K562 (cell line): ENCODE data around the gene SPIB. TPM values are rescaled to one million over a fixed set of nuclear protein-coding genes. Genes with fewer than 3 reads are reported as not detected.
A peak's percentile ranks its signal among the peaks of the same experiment; 100 is the strongest.

Experiments used
- ATAC-seq: fragments of 200-7000 bp; cut with Tn5 transposase; 3 replicates; pipeline ENCODE4 v1.9.1; 2020; ENCODE audit warnings: moderate library complexity
- BruUV-seq: library from RNA; stranded (reverse); fragments of 400-500 nt; replicated peaks from 2 replicates; lab custom pipeline; 2021; lab: Mats Ljungman, UMichigan
- CTCF ChIA-PET: fragments of 300-600 bp; formaldehyde crosslinking; extraction: SDS; loops from one replicate; lab custom pipeline; 2021; ENCODE audit warnings: low intra/inter-chr PET ratio; lab: Yijun Ruan, JAX
- POLR2A ChIA-PET: fragments of 300-600, 350-650 bp; sonication (Branson Sonifier 250); formaldehyde crosslinking; extraction: SDS; loops from one replicate; lab custom pipeline; 2021; ENCODE audit warnings: antibody characterized with exemption, inconsistent platforms; lab: Yijun Ruan, JAX
- DNase-seq, 4 experiments: peaks; one replicate each; pipeline versions ENCODE4 v3.0.0 to v3.0.0-alpha.2; 2011 to 2018; ENCODE audit warnings: low spot score in 3 of 4, mixed read lengths in 3 of 4; ENCODE audit errors: extremely low read depth in 1 of 4
- FAIRE-seq: peaks from 2 replicates; lab custom pipeline; 2011; peaks lifted over from hg19 to GRCh38; lab: Jason Lieb, UNC
- H2AFZ ChIP-seq: 2 replicates; pipeline ENCODE4 v1.6.0; 2011; ENCODE audit warnings: low read depth, low read length, control low read depth, inconsistent platforms
- H3K27ac ChIP-seq: fragments of 200-600 bp; 3 replicates; pipeline ENCODE4 v1.8.0; 2011; ENCODE audit warnings: low read depth, mild to moderate bottlenecking, control low read depth, inconsistent platforms, low read length, moderate library complexity, mixed read lengths; ENCODE audit errors: extremely low read depth
- H3K27me3 ChIP-seq, 2 experiments: fragments of 300-600 bp in 1 of 2; 2 replicates in 1 of 2; 3 replicates in 1 of 2; pipeline versions ENCODE4 v1.6.0 to v1.8.0; 2011; ENCODE audit warnings: inconsistent platforms in 2 of 2, low read length in 2 of 2, mild to moderate bottlenecking in 1 of 2, mixed read lengths in 1 of 2, moderate library complexity in 1 of 2; ENCODE audit not compliant: control insufficient read depth in 2 of 2, insufficient read depth in 2 of 2
- H3K36me3 ChIP-seq: fragments of 300-600 bp; 3 replicates; pipeline ENCODE4 v1.8.0; 2011; ENCODE audit warnings: mild to moderate bottlenecking, low read length, inconsistent platforms; ENCODE audit not compliant: control insufficient read depth, insufficient read depth
- H3K4me1 ChIP-seq, 2 experiments: fragments of 200-600 bp in 1 of 2; replicated peaks in 1 of 2; 2 replicates in 1 of 2; 3 replicates in 1 of 2; pipeline versions ENCODE4 v1.5.1 to v1.8.0; 2011; ENCODE audit warnings: inconsistent platforms in 2 of 2, low read length in 2 of 2, mild to moderate bottlenecking in 1 of 2, mixed read lengths in 1 of 2, moderate library complexity in 1 of 2; ENCODE audit not compliant: control insufficient read depth in 2 of 2, insufficient read depth in 2 of 2
- H3K4me2 ChIP-seq: 2 replicates; pipeline ENCODE4 v1.6.1; 2011; ENCODE audit warnings: low read length, control low read depth, inconsistent platforms, mixed read lengths; ENCODE audit not compliant: insufficient read depth
- H3K4me3 ChIP-seq: fragments of 200-600 bp; sonication (generic), shearing (Covaris generic); 2 replicates; pipeline ENCODE4 v1.5.1; 2016; ENCODE audit warnings: control low read depth, inconsistent platforms
- H3K79me2 ChIP-seq: fragments of 200-600 bp; 3 replicates; pipeline ENCODE4 v1.8.0; 2011; ENCODE audit warnings: low read length, inconsistent platforms; ENCODE audit not compliant: control insufficient read depth, insufficient read depth
- H3K9ac ChIP-seq, 2 experiments: 2 replicates each; pipeline versions ENCODE4 v1.6.0 to v1.6.1; 2011; ENCODE audit warnings: low read depth in 2 of 2, low read length in 2 of 2, control low read depth in 1 of 2, inconsistent platforms in 1 of 2, mild to moderate bottlenecking in 1 of 2, mixed read lengths in 1 of 2; ENCODE audit not compliant: insufficient read depth in 1 of 2
- H3K9me1 ChIP-seq: one replicate; pipeline ENCODE4 v1.6.0; 2011; ENCODE audit warnings: inconsistent platforms, mild to moderate bottlenecking, low read length, moderate library complexity; ENCODE audit not compliant: control insufficient read depth, insufficient read depth
- H3K9me3 ChIP-seq: replicated peaks from 2 replicates; pipeline ENCODE4 v1.5.1; 2011; ENCODE audit warnings: low read depth, low read length, inconsistent platforms; ENCODE audit not compliant: control insufficient read depth, insufficient read depth
- H4K20me1 ChIP-seq: replicated peaks from 2 replicates; pipeline ENCODE4 v1.6.1; 2011; ENCODE audit warnings: low read length, inconsistent platforms, mixed read lengths; ENCODE audit not compliant: control insufficient read depth, insufficient read depth
- ATF7 ChIP-seq: fragments of 450-650 bp; IDR thresholded peaks from 2 replicates; pipeline ENCODE4 v1.7.1; 2014; ENCODE audit warnings: mild to moderate bottlenecking, moderate library complexity
- CBFA2T2 ChIP-seq: fragments of 450-650 bp; conservative IDR thresholded peaks from 2 replicates; pipeline ENCODE4 v1.6.1; 2017; ENCODE audit warnings: mild to moderate bottlenecking
- CBX5 ChIP-seq: IDR thresholded peaks from 2 replicates; pipeline ENCODE4 v1.6.1; 2014; ENCODE audit warnings: low read depth, borderline replicate concordance
- CREB3 ChIP-seq: fragments of 450-650 bp; conservative IDR thresholded peaks from 2 replicates; pipeline ENCODE4 v1.6.1; 2016; ENCODE audit warnings: missing genetic modification characterization, low read depth, mild to moderate bottlenecking, missing compliant biosample characterization, moderate library complexity
- CREM ChIP-seq: IDR thresholded peaks from 2 replicates; pipeline ENCODE4 v1.6.1; 2014; ENCODE audit warnings: antibody characterized with exemption, low read depth
- EP300 ChIP-seq: IDR thresholded peaks from 2 replicates; pipeline ENCODE4 v1.6.1; 2012; ENCODE audit warnings: low read length, improper control_type of control experiment
- FOXJ2 ChIP-seq: fragments of 200-800 bp; sonication (Bioruptor generic); IDR thresholded peaks from 2 replicates; pipeline ENCODE4 v1.6.1; 2016; ENCODE audit warnings: missing genetic modification characterization, missing compliant biosample characterization
- GABPB1 ChIP-seq: sonication (generic); formaldehyde crosslinking; IDR thresholded peaks from 2 replicates; pipeline ENCODE4 v1.8.0; 2022; ENCODE audit warnings: mild to moderate bottlenecking, missing genetic modification reagents
- KLF16 ChIP-seq: IDR thresholded peaks from 2 replicates; pipeline ENCODE4 v1.6.1; 2016; ENCODE audit warnings: antibody characterized with exemption
- MAZ ChIP-seq, 2 experiments: fragments of 450-650 bp in 1 of 2; sonication (generic) in 1 of 2; formaldehyde crosslinking; IDR thresholded peaks in 1 of 2; conservative IDR thresholded peaks in 1 of 2; 2 replicates each; pipeline versions ENCODE4 v1.4.0 to v1.5.0; 2020; ENCODE audit warnings: mild to moderate bottlenecking in 1 of 2, missing genetic modification reagents in 1 of 2
- MLLT1 ChIP-seq, 2 experiments: fragments of 450-650 bp; IDR thresholded peaks; 2 replicates each; pipeline ENCODE4 v1.6.1; 2016
- SIX5 ChIP-seq, 2 experiments: IDR thresholded peaks; 2 replicates each; pipeline ENCODE4 v1.6.1; 2011; ENCODE audit warnings: low read length in 2 of 2, borderline replicate concordance in 1 of 2, low read depth in 1 of 2, mild to moderate bottlenecking in 1 of 2, moderate library complexity in 1 of 2; ENCODE audit not compliant: insufficient read depth in 1 of 2
- TAF7 ChIP-seq: fragments of 450-650 bp; IDR thresholded peaks from 2 replicates; pipeline ENCODE4 v1.6.1; 2016; ENCODE audit warnings: missing genetic modification characterization, missing compliant biosample characterization
- YY1 ChIP-seq, 3 experiments: IDR thresholded peaks; 2 replicates each; pipeline ENCODE4 v1.6.1; 2011; ENCODE audit warnings: low read length in 2 of 3, mild to moderate bottlenecking in 2 of 3, moderate library complexity in 2 of 3, borderline replicate concordance in 1 of 3, control low read depth in 1 of 3, low read depth in 1 of 3; ENCODE audit not compliant: insufficient read depth in 3 of 3, insufficient replicate concordance in 2 of 3, control insufficient read depth in 1 of 3, insufficient read length in 1 of 3; ENCODE audit errors: extremely low read depth in 1 of 3
- ZKSCAN8 ChIP-seq: fragments of 200-800 bp; sonication (Bioruptor generic); IDR thresholded peaks from 2 replicates; pipeline ENCODE4 v1.6.1; 2016; ENCODE audit warnings: missing genetic modification characterization, missing compliant biosample characterization
- WGBS: fragments of 100-300 bp; shearing (Covaris generic); methylation state at CpG from one replicate; pipeline ENCODE4 v1.1.6; 2016; ENCODE audit warnings: low coverage, mixed read lengths; ENCODE audit not compliant: insufficient coverage; ENCODE audit errors: missing lambda C conversion rate; 5-methylcytosine and 5-hydroxymethylcytosine counted together
- in situ Hi-C: fragments of 300-500 bp; cut with MboI; formaldehyde crosslinking; loops from 4 replicates; pipeline ENCODE4 v1.15.0; 2018; ENCODE audit warnings: inconsistent platforms, mixed read lengths
- intact Hi-C: fragments of 100-400 bp; cut with micrococcal nuclease; formaldehyde crosslinking; loops from 2 replicates; pipeline ENCODE4 v1.14.2; 2022
- polyA plus RNA-seq, 8 experiments: library from polyadenylated mRNA; depleted of rRNA in 4 of 8; stranded (reverse) in 5 of 8; unstranded in 3 of 8; fragments of >200 nt; fragmentation: Nextera tagmentation in 2 of 8; fragmentation: Illumina TruSeq in 1 of 8; extraction: Ambion mirVana in 2 of 8; extraction: Trizol in 1 of 8; gene quantifications; 2 replicates each; pipeline versions ENCODE4 v1.2.1 to v1.2.3, GENCODE V29; 2011 to 2014; ENCODE audit warnings: inconsistent platforms in 1 of 8, missing spikeins in 1 of 8
- total RNA-seq, 7 experiments: library from RNA; depleted of rRNA in 6 of 7; stranded (reverse); fragments of >200 nt in 6 of 7; fragmentation: Illumina TruSeq in 2 of 7; extraction: Trizol in 2 of 7; gene quantifications; 2 replicates each; pipeline versions ENCODE4 v1.2.1 to v1.2.3, GENCODE V29; 2011 to 2021; ENCODE audit warnings: low replicate concordance in 1 of 7
- TF ChIP-seq, protein P1 (sequence below): fragments of 450-650 bp; IDR thresholded peaks from 2 replicates; pipeline ENCODE4 v1.6.1; 2017; ENCODE audit warnings: antibody characterized with exemption

The SPIB gene
- total and polyA plus RNA-seq, 9 of the 15 experiments (the other 6 are each of a cell fraction or from before 2014, with no cell fraction given) = 0.06 to 1.0 (median 0.43) TPM; not detected in 1

DNA sequence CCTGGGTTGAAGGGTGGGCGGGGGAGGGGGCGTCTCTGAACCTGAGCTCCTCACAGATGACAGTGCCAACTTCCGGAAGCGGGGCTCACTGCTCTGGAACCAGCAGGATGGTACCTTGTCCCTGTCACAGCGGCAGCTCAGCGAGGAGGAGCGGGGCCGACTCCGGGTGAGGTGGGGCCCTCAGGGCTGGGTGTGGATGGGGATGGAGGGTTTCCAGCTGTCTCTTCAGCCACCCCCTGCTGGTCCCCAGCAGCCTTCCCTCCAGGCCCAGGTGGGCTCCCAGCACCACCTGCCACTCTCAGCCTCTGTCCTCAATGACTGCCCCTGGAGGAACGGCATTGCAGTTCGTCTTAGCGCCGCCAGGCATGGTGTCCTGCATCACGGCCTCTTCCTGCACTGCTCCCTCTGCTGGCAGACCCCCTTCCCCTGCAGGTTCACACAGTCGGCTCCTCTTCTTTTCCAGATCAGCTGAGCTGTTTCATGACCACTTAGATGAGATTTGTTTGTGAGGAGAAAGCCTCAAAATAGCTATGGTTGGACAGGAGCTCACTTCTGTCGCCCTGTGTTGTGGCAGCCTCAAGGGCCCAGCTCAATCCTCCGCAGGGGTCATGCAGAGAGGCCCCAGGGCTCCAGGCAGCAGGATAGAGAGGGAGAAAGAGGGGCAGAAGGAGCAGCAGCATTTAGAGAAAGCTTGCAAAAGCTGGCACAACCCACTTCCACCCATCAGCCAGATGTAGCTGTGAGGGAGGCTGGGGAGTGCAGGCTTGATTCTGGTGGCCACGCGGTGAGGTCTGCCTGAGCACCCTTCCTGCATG lies 60.4 kb downstream of the SPIB start:
- Histone ChIP-seq H3K27me3 (no peaks in the 10 kb centered on the region; a peak in 1 of 5 replicates), H3K9me1 (no peaks in the 10 kb centered on the region), H3K4me3 (no peak overlapping the region), H3K27ac (no peak overlapping the region), H4K20me1 (peaks cover 7% of the 10 kb centered on the region; the same call in 1 of the 2 replicates), H3K9me3 (no peaks in the 10 kb centered on the region), H3K4me1 (peaks cover 5 to 56% of the 10 kb centered on the region in 2 experiments; a peak in 4 of 5 replicates), H3K9ac (peak overlapping the region in 1 of 2 experiments; percentile 43; a peak in 1 of 4 replicates), H2AFZ (no peak overlapping the region), H3K4me2 (no peak overlapping the region), H3K79me2 (peaks cover 25% of the 10 kb centered on the region), H3K36me3 (peaks cover 53% of the 10 kb centered on the region; the same call in 2 of the 3 replicates)
- FAIRE-seq (peak; percentile 96), DNase-seq (peak; percentile 73 to 86 (median 80)), ATAC-seq (peak; percentile 84)
- WGBS = 46% methylated on average over 10 of the region's 19 CpGs
- POLR2A ChIA-PET = interaction anchor here (0.6 to 0.9 kb wide), 5 partner anchors 10 to 103 kb away, joined by 3 to 5 read pairs (median 4); partner anchors contain the start of gene NR1H2
- in situ Hi-C loops = no loop called here
- CTCF ChIA-PET = interaction anchor here (0.6 to 1.5 kb wide), 6 partner anchors 15 to 314 kb away, joined by 3 to 9 read pairs (median 4); no protein-coding TSS in a partner anchor
- intact Hi-C loops = no loop called here
- no TSS peak for BruUV-seq
- no peak for TF ChIP-seq TAF7
- no peak for TF ChIP-seq ZKSCAN8 (CRISPR knock-in tag)
- 0 out of 4 replicates have a peak, but pooled peaks of 1 of the 2 experiments have one; percentile 22 for TF ChIP-seq MAZ (CRISPR knock-in tag; conservative IDR thresholded peaks at IDR 0.05 in 1 of 2, IDR thresholded peaks at IDR 0.05 in 1 of 2)
- no peak for TF ChIP-seq ATF7
- TF ChIP-seq, protein P1, sequence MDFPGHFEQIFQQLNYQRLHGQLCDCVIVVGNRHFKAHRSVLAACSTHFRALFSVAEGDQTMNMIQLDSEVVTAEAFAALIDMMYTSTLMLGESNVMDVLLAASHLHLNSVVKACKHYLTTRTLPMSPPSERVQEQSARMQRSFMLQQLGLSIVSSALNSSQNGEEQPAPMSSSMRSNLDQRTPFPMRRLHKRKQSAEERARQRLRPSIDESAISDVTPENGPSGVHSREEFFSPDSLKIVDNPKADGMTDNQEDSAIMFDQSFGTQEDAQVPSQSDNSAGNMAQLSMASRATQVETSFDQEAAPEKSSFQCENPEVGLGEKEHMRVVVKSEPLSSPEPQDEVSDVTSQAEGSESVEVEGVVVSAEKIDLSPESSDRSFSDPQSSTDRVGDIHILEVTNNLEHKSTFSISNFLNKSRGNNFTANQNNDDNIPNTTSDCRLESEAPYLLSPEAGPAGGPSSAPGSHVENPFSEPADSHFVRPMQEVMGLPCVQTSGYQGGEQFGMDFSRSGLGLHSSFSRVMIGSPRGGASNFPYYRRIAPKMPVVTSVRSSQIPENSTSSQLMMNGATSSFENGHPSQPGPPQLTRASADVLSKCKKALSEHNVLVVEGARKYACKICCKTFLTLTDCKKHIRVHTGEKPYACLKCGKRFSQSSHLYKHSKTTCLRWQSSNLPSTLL = no peak
- TF ChIP-seq CBFA2T2 = no peak
- TF ChIP-seq GABPB1 (CRISPR knock-in tag) = peak; percentile 57; the same call in 1 of the 2 replicates
- no peak for TF ChIP-seq EP300
- TF ChIP-seq CREB3 (tag) = no peak
- peak in 1 of 3 experiments; percentile 70 for TF ChIP-seq YY1 (IDR thresholded peaks at IDR 0.05; ENCODE audit: borderline replicate concordance in 1 of 3, control insufficient read depth in 1 of 3, extremely low read depth in 1 of 3, insufficient read depth in 3 of 3, insufficient read length in 1 of 3, insufficient replicate concordance in 2 of 3, low read depth in 1 of 3, low read length in 2 of 3)
- no peak for TF ChIP-seq FOXJ2
- peak in 1 of 2 experiments; percentile 80; a peak in 2 of 4 replicates for TF ChIP-seq MLLT1 (IDR thresholded peaks at IDR 0.05)
- 0 out of 2 replicates have a peak, but pooled peaks have one; percentile 17 for TF ChIP-seq CBX5
- no peak for TF ChIP-seq KLF16
- no peak for TF ChIP-seq SIX5 (IDR thresholded peaks at IDR 0.05; ENCODE audit: borderline replicate concordance in 1 of 2, insufficient read depth in 1 of 2, low read depth in 1 of 2, low read length in 2 of 2)
- peak; percentile 72 for TF ChIP-seq CREM
